K562 (cell line): ENCODE data around the gene ABCG5.

Source experiments
- CTCF ChIP-seq, 3 experiments: IDR thresholded peaks in 2 of 3; conservative IDR thresholded peaks in 1 of 3; 2 replicates each; pipeline ENCODE4 v1.5.1; 2011 to 2012; ENCODE audit warnings: low read length in 3 of 3, mild to moderate bottlenecking in 3 of 3, control low read depth in 2 of 3, improper control_type of control experiment in 1 of 3, inconsistent platforms in 1 of 3, low read depth in 1 of 3, mixed read lengths in 1 of 3, moderate library complexity in 1 of 3; ENCODE audit not compliant: insufficient read depth in 2 of 3
- EZH2 ChIP-seq: IDR thresholded peaks from 2 replicates; pipeline ENCODE4 v1.6.1; 2012; ENCODE audit warnings: low read depth, mild to moderate bottlenecking, inconsistent platforms, low read length, borderline replicate concordance
- MAFG ChIP-seq: fragments of 450-650 bp; conservative IDR thresholded peaks from 2 replicates; pipeline ENCODE4 v1.6.1; 2016; ENCODE audit warnings: missing genetic modification characterization, missing compliant biosample characterization

GRCh38 chr2:43877782-43878464 lies 39.3 kb upstream of the ABCG5 start:
- TF ChIP-seq CTCF (IDR thresholded peaks at IDR 0.05 in 2 of 3, conservative IDR thresholded peaks at IDR 0.05 in 1 of 3; ENCODE audit: insufficient read depth in 2 of 3, low read depth in 1 of 3, low read length in 3 of 3) (peak; percentile 85 to 97 (median 89)), EZH2 (no peak), MAFG (tag) (0 out of 2 replicates have a peak, but pooled peaks have one; percentile 22)
